ENCODE results near the gene ZC3H12D.

DNA sequence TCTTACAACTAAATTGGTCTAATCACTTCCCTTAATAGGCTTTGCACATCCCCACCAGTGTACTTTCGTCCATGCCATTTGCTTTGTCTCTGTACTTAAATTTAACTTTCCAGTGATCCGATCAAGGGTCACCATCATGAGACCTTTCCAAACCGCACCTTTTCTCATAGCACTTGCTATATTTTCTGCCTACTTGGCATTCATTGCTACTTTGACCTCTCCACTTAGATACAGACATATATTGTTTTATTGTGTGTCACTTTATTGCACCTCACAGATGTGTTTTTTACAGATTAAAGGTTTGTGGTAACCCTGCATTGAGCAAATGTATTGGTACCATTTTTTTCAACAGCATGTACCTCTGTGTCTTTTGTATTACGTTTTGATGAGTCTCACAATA lies 70.0 kb downstream of the ZC3H12D start:
- TF ChIP-seq, protein P1, sequence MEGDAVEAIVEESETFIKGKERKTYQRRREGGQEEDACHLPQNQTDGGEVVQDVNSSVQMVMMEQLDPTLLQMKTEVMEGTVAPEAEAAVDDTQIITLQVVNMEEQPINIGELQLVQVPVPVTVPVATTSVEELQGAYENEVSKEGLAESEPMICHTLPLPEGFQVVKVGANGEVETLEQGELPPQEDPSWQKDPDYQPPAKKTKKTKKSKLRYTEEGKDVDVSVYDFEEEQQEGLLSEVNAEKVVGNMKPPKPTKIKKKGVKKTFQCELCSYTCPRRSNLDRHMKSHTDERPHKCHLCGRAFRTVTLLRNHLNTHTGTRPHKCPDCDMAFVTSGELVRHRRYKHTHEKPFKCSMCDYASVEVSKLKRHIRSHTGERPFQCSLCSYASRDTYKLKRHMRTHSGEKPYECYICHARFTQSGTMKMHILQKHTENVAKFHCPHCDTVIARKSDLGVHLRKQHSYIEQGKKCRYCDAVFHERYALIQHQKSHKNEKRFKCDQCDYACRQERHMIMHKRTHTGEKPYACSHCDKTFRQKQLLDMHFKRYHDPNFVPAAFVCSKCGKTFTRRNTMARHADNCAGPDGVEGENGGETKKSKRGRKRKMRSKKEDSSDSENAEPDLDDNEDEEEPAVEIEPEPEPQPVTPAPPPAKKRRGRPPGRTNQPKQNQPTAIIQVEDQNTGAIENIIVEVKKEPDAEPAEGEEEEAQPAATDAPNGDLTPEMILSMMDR (IDR thresholded peaks at IDR 0.05; ENCODE audit: low read length), result no peak
- TF ChIP-seq EZH2 (optimal IDR thresholded peaks at IDR 0.05; ENCODE audit: low read depth, low read length) (no peak), EZH2phosphoT487 (IDR thresholded peaks at IDR 0.05; ENCODE audit: low read length) (no peak)

Measured in MM.1S (cell line).